Liver (tissue), 3 donors: ENCODE data around the gene SLC26A4.

ENCODE experiments used
- GABPA ChIP-seq, 2 donors: IDR thresholded peaks in 1 of 2; conservative IDR thresholded peaks in 1 of 2; 2 replicates each; pipeline ENCODE4 v1.6.1; 2016; ENCODE audit warnings: antibody characterized with exemption in 2 of 2, mild to moderate bottlenecking in 1 of 2, moderate library complexity in 1 of 2
- NR2F2 ChIP-seq: IDR thresholded peaks from 2 replicates; pipeline ENCODE4 v1.6.1; 2016; ENCODE audit warnings: antibody characterized with exemption
- RXRA ChIP-seq, 2 donors: IDR thresholded peaks; 2 replicates each; pipeline ENCODE4 v1.6.1; 2017 to 2018; ENCODE audit warnings: antibody characterized with exemption in 2 of 2, mild to moderate bottlenecking in 1 of 2
- YY1 ChIP-seq: IDR thresholded peaks from 2 replicates; pipeline ENCODE4 v1.6.1; 2016; ENCODE audit warnings: antibody characterized with exemption, mild to moderate bottlenecking
- TF ChIP-seq, protein P1 (sequence below): fragments of 150-350 bp; IDR thresholded peaks from 2 replicates; pipeline ENCODE4 v1.5.1; 2017; ENCODE audit warnings: improper control_type of control experiment, low read depth, low read length; ENCODE audit not compliant: missing input control
- TF ChIP-seq, protein P2 (sequence below): IDR thresholded peaks from 2 replicates; pipeline ENCODE4 v1.6.1; 2016; ENCODE audit warnings: antibody characterized with exemption
- TF ChIP-seq, protein P3 (sequence below): IDR thresholded peaks from 2 replicates; pipeline ENCODE4 v1.6.1; 2016; ENCODE audit warnings: antibody characterized with exemption
- TF ChIP-seq, protein P4 (sequence below): IDR thresholded peaks from 2 replicates; pipeline ENCODE4 v1.6.1; 2016; ENCODE audit warnings: antibody characterized with exemption
- donor health status: healthy.
- donor health status: healthy.

DNA sequence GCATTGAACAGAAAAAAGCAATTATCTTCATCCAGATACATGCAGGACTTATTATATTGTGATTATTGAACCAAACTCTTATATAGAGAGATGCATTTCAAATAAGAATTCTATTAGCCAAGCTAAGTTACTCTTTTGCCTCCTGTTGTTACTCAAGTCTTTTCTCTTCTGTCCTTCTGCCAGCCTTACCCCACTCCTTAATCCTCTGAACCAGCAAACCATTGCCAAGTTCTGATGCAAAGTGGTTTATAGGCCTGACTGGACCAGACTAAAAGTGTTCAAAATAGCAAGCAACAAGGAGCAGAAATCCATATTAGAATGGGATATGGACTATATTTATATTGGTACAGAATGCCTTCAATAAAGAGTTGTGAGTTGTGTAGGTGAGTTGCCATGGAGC lies 2.2 kb upstream of the SLC26A4 start:
- TF ChIP-seq, protein P1, sequence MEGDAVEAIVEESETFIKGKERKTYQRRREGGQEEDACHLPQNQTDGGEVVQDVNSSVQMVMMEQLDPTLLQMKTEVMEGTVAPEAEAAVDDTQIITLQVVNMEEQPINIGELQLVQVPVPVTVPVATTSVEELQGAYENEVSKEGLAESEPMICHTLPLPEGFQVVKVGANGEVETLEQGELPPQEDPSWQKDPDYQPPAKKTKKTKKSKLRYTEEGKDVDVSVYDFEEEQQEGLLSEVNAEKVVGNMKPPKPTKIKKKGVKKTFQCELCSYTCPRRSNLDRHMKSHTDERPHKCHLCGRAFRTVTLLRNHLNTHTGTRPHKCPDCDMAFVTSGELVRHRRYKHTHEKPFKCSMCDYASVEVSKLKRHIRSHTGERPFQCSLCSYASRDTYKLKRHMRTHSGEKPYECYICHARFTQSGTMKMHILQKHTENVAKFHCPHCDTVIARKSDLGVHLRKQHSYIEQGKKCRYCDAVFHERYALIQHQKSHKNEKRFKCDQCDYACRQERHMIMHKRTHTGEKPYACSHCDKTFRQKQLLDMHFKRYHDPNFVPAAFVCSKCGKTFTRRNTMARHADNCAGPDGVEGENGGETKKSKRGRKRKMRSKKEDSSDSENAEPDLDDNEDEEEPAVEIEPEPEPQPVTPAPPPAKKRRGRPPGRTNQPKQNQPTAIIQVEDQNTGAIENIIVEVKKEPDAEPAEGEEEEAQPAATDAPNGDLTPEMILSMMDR = no peak
- no peak for TF ChIP-seq YY1
- TF ChIP-seq NR2F2 = no peak
- TF ChIP-seq RXRA (IDR thresholded peaks at IDR 0.05) = no peak
- TF ChIP-seq GABPA (IDR thresholded peaks at IDR 0.05 in 1 of 2, conservative IDR thresholded peaks at IDR 0.05 in 1 of 2) = no peak
- TF ChIP-seq, protein P2, sequence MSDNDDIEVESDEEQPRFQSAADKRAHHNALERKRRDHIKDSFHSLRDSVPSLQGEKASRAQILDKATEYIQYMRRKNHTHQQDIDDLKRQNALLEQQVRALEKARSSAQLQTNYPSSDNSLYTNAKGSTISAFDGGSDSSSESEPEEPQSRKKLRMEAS = no peak
- TF ChIP-seq, protein P3, sequence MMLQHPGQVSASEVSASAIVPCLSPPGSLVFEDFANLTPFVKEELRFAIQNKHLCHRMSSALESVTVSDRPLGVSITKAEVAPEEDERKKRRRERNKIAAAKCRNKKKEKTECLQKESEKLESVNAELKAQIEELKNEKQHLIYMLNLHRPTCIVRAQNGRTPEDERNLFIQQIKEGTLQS = no peak
- TF ChIP-seq, protein P4, sequence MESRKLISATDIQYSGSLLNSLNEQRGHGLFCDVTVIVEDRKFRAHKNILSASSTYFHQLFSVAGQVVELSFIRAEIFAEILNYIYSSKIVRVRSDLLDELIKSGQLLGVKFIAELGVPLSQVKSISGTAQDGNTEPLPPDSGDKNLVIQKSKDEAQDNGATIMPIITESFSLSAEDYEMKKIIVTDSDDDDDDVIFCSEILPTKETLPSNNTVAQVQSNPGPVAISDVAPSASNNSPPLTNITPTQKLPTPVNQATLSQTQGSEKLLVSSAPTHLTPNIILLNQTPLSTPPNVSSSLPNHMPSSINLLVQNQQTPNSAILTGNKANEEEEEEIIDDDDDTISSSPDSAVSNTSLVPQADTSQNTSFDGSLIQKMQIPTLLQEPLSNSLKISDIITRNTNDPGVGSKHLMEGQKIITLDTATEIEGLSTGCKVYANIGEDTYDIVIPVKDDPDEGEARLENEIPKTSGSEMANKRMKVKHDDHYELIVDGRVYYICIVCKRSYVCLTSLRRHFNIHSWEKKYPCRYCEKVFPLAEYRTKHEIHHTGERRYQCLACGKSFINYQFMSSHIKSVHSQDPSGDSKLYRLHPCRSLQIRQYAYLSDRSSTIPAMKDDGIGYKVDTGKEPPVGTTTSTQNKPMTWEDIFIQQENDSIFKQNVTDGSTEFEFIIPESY = no peak
